Neuronal stem cell (in vitro differentiated cells): ENCODE measurements around the gene RBM6.

Experiments
- DNase-seq: peaks from one replicate; pipeline ENCODE4 v3.0.0-alpha.2; 2013; ENCODE audit warnings: low spot score
- H2AFZ ChIP-seq: one replicate; pipeline ENCODE4 v1.6.1; 2013; ENCODE audit warnings: mild to moderate bottlenecking, low read length, inconsistent platforms
- H2AK5ac ChIP-seq: 2 replicates; pipeline ENCODE4 v1.6.1; 2013; ENCODE audit warnings: low read depth, mild to moderate bottlenecking, inconsistent platforms, low read length, moderate library complexity, mixed read lengths
- H2BK120ac ChIP-seq: 2 replicates; pipeline ENCODE4 v1.6.1; 2013; ENCODE audit warnings: low read depth, mild to moderate bottlenecking, inconsistent platforms, low read length, moderate library complexity, mixed read lengths
- H2BK12ac ChIP-seq: one replicate; pipeline ENCODE4 v1.6.1; 2013; ENCODE audit warnings: low read length, inconsistent platforms
- H2BK15ac ChIP-seq: 2 replicates; pipeline ENCODE4 v1.6.1; 2013; ENCODE audit warnings: mild to moderate bottlenecking, low read length, inconsistent platforms, mixed read lengths
- H2BK5ac ChIP-seq: one replicate; pipeline ENCODE4 v1.6.1; 2013; ENCODE audit warnings: inconsistent platforms, mild to moderate bottlenecking, low read length, moderate library complexity
- H3K14ac ChIP-seq: one replicate; pipeline ENCODE4 v1.6.1; 2013; ENCODE audit warnings: low read length, inconsistent platforms
- H3K18ac ChIP-seq: 2 replicates; pipeline ENCODE4 v1.6.1; 2013; ENCODE audit warnings: low read length, inconsistent platforms
- H3K23ac ChIP-seq: 2 replicates; pipeline ENCODE4 v1.6.1; 2013; ENCODE audit warnings: low read depth, mild to moderate bottlenecking, mixed read lengths, low read length, inconsistent platforms; ENCODE audit not compliant: poor library complexity
- H3K27ac ChIP-seq: replicated peaks from 3 replicates; pipeline ENCODE4 v1.5.1; 2013; ENCODE audit warnings: low read length, inconsistent platforms
- H3K27me3 ChIP-seq, 3 experiments: 2 replicates each; pipeline ENCODE4 v1.6.1; 2013; ENCODE audit warnings: low read length in 3 of 3, mild to moderate bottlenecking in 2 of 3, inconsistent platforms in 1 of 3, low read depth in 1 of 3, mixed read lengths in 1 of 3, moderate library complexity in 1 of 3; ENCODE audit not compliant: control insufficient read depth in 3 of 3, insufficient read depth in 3 of 3
- H3K36me3 ChIP-seq, 2 donors: replicated peaks in 1 of 2; 2 replicates each; pipeline ENCODE4 v1.6.1; 2013; ENCODE audit warnings: low read length in 2 of 2; ENCODE audit not compliant: control insufficient read depth in 2 of 2, insufficient read depth in 2 of 2
- H3K4ac ChIP-seq: 2 replicates; pipeline ENCODE4 v1.6.1; 2013; ENCODE audit warnings: inconsistent platforms, mild to moderate bottlenecking, low read length, moderate library complexity
- H3K4me1 ChIP-seq, 2 donors: 1 replicate in 1 of 2; 2 replicates in 1 of 2; pipeline ENCODE4 v1.6.1; 2013; ENCODE audit warnings: low read length in 2 of 2, low read depth in 1 of 2; ENCODE audit not compliant: control insufficient read depth in 2 of 2, insufficient read depth in 1 of 2
- H3K4me2 ChIP-seq: one replicate; pipeline ENCODE4 v1.6.1; 2013; ENCODE audit warnings: mild to moderate bottlenecking, low read length, inconsistent platforms; ENCODE audit not compliant: insufficient read depth, poor library complexity, severe bottlenecking
- H3K4me3 ChIP-seq, 2 donors: 2 replicates each; pipeline ENCODE4 v1.5.1; 2013; ENCODE audit warnings: low read length in 2 of 2, mild to moderate bottlenecking in 2 of 2, inconsistent platforms in 1 of 2, moderate library complexity in 1 of 2
- H3K79me1 ChIP-seq: one replicate; pipeline ENCODE4 v1.6.1; 2013; ENCODE audit warnings: low read depth, mild to moderate bottlenecking, inconsistent platforms, low read length, moderate library complexity
- H3K9ac ChIP-seq: one replicate; pipeline ENCODE4 v1.6.1; 2013; ENCODE audit warnings: mild to moderate bottlenecking, low read depth, low read length, inconsistent platforms; ENCODE audit not compliant: poor library complexity
- H3K9me3 ChIP-seq, 2 donors: replicated peaks in 1 of 2; 2 replicates each; pipeline versions ENCODE3 to v1.6.1; 2013; ENCODE audit warnings: low read length in 2 of 2, mild to moderate bottlenecking in 2 of 2, inconsistent platforms in 1 of 2, low read depth in 1 of 2, mixed read lengths in 1 of 2, moderate library complexity in 1 of 2; ENCODE audit not compliant: control insufficient read depth in 2 of 2, insufficient read depth in 1 of 2
- H4K8ac ChIP-seq: one replicate; pipeline ENCODE4 v1.6.1; 2013; ENCODE audit warnings: low read depth, mild to moderate bottlenecking, inconsistent platforms, low read length, moderate library complexity
- H4K91ac ChIP-seq: one replicate; pipeline ENCODE4 v1.6.1; 2013; ENCODE audit warnings: low read length, low read depth, mild to moderate bottlenecking, inconsistent platforms; ENCODE audit not compliant: poor library complexity
- WGBS, 2 donors: extraction: QIAGEN DNeasy Blood & Tissue Kit; methylation state at CpG; one replicate each; pipeline ENCODE4 v1.1.7; 2013; ENCODE audit warnings: missing lambda C conversion rate in 2 of 2, mixed read lengths in 1 of 2; ENCODE audit not compliant: insufficient read length in 2 of 2, insufficient replicate concordance in 1 of 2; ENCODE audit errors: extremely low coverage in 2 of 2; 5-methylcytosine and 5-hydroxymethylcytosine counted together

The RBM6 gene

DNA sequence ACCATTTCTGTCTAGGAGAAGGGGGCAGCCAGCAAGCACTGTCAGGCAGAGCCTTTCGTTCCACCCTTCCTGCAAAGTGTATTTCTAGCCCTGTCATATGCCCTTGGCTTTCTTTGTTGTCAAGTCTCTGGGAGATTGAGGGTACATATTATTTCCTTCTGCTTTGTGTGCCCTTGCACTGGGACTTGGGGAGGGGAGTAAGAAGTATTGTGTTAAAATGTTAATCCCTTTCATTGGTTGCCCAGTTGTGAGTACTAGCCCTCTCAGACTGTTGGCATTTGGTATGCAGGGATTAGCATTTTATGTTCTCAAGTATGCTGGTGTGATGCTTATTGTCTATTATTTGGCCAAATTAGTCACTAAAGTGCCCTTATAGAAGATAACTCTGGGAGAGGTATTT, 63.9 kb downstream of the RBM6 start:
- Histone ChIP-seq H3K4me3 (no peak overlapping the region), H2BK5ac (no peak overlapping the region), H3K14ac (no peak overlapping the region), H3K27me3 (no peaks in the 10 kb centered on the region), H4K91ac (no peak overlapping the region), H3K4me1 (peaks cover 7 to 8% of the 10 kb centered on the region in 2 donors), H4K8ac (no peak overlapping the region), H3K36me3 (peaks cover 4 to 61% of the 10 kb centered on the region in 2 donors), H3K4ac (no peak overlapping the region), H3K9ac (no peak overlapping the region), H3K27ac (no peak overlapping the region), H2BK15ac (no peak overlapping the region), H2BK12ac (no peak overlapping the region), H3K79me1 (peaks cover 2% of the 10 kb centered on the region), H2BK120ac (no peak overlapping the region), H2AFZ (no peak overlapping the region), H3K4me2 (no peak overlapping the region), H3K18ac (no peak overlapping the region), H2AK5ac (no peak overlapping the region), H3K9me3 (no peaks in the 10 kb centered on the region), H3K23ac (no peak overlapping the region)
- DNase-seq, result no peak
- no CpG with 5 or more reads among the region's 1 CpG for WGBS, 2 donors

DNA sequence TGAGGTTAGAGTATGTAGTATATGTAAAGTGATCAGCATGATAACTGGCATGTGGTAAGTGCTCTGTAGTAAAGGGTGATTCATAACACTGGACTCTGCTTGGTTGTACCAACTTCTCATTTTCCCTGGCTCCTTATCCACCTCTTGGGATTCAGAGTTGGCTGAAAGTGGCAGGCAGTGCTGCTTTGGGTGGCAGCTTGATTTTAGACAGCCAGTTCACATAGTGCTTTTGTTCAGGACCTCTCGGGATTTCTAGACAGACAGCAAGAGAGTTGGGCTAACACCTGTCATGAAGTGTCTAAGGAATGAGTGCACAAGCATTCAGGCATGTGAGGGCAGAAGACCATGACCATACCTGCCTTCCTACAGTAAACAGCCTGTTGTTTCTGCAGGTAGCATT, 69.0 kb downstream of the RBM6 start:
- Histone ChIP-seq H3K4ac (no peak overlapping the region), H3K27ac (no peak overlapping the region), H2BK12ac (no peak overlapping the region), H3K27me3 (no peaks in the 10 kb centered on the region), H3K4me2 (no peak overlapping the region), H3K14ac (no peak overlapping the region), H3K4me3 (no peak overlapping the region), H3K23ac (no peak overlapping the region), H4K91ac (no peak overlapping the region), H3K36me3 (peaks cover 5 to 57% of the 10 kb centered on the region in 2 donors), H4K8ac (no peak overlapping the region), H3K18ac (no peak overlapping the region), H2AFZ (no peak overlapping the region), H3K4me1 (peaks cover 0 to under 1% of the 10 kb centered on the region in 2 donors), H2BK5ac (no peak overlapping the region), H3K9me3 (no peaks in the 10 kb centered on the region), H2AK5ac (no peak overlapping the region), H2BK15ac (no peak overlapping the region), H3K9ac (no peak overlapping the region), H3K79me1 (peaks cover 2% of the 10 kb centered on the region), H2BK120ac (no peak overlapping the region)
- no peak for DNase-seq
- WGBS, 2 donors, result no CpG with 5 or more reads among the region's 1 CpG

DNA sequence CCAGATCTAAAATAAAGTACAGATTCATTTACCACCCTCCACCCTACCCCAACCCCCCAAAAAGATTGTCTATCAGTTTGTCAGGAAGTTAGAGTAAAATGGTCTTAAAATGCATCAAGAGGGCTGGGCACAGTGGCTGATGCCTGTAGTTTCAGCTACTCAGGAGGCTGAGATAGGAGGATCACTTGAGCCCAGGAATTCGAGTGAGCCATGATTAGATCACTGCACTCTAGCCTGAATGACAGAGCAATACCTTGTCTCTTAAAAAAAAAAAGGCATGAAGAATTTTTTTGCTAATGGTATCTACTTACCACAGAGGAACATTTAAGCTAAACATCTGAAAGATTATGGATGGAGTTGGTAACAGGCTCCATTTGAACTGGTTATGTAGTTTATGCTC, 71.0 kb downstream of the RBM6 start:
- peaks cover 2% of the 10 kb centered on the region for H3K79me1 ChIP-seq
- no peak overlapping the region for H3K23ac ChIP-seq
- H2BK5ac ChIP-seq, result no peak overlapping the region
- no peak overlapping the region for H3K18ac ChIP-seq
- H3K9ac ChIP-seq, result no peak overlapping the region
- no peak overlapping the region for H3K14ac ChIP-seq
- H2BK12ac ChIP-seq, result no peak overlapping the region
- no peak overlapping the region for H2AK5ac ChIP-seq
- H2BK15ac ChIP-seq, result no peak overlapping the region
- no peak overlapping the region for H3K4me2 ChIP-seq
- H3K36me3 ChIP-seq, result peaks cover 5 to 54% of the 10 kb centered on the region in 2 donors
- no peaks in the 10 kb centered on the region for H3K27me3 ChIP-seq
- no peak overlapping the region for H3K4me3 ChIP-seq
- H3K27ac ChIP-seq, result no peak overlapping the region
- H2BK120ac ChIP-seq, result no peak overlapping the region
- no peak overlapping the region for H3K4ac ChIP-seq
- peaks cover 0 to under 1% of the 10 kb centered on the region in 2 donors for H3K9me3 ChIP-seq
- no CpG with 5 or more reads among the region's 1 CpG for WGBS, 2 donors
- no peak overlapping the region for H2AFZ ChIP-seq
- H4K91ac ChIP-seq, result no peak overlapping the region
- H4K8ac ChIP-seq, result no peak overlapping the region
- no peaks in the 10 kb centered on the region for H3K4me1 ChIP-seq
- DNase-seq, result no peak

DNA sequence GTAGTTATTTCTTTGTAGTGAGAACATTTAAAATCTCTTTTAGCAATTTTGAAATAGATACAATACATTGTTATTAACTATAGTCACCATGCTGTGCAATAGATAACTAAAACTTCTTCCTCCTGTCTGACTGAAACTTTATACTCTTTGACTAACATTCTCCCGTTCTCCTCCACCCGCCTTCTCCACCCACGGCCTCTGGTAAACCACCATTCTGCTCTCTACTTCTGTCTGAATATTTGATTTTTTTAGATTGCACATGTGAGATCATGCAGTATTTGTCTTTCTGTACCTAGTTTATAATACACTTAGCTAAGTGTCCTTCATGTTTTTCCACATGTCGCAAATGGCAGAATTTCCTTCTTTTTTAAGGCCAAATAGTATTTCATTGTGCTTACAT, 76.0 kb downstream of the RBM6 start:
- WGBS, 2 donors, result no CpG with 5 or more reads among the region's 4 CpGs

More for the DNA sequence above, 76.0 kb downstream of the RBM6 start:
- no peak overlapping the region for H3K23ac ChIP-seq
- no peak overlapping the region for H3K9ac ChIP-seq
- H2BK12ac ChIP-seq, result no peak overlapping the region
- peaks cover 2% of the 10 kb centered on the region for H3K79me1 ChIP-seq
- no peak overlapping the region for H4K8ac ChIP-seq
- no peak overlapping the region for H3K4ac ChIP-seq
- H3K9me3 ChIP-seq, result peaks cover 0 to 14% of the 10 kb centered on the region in 2 donors
- no peak overlapping the region for H3K4me3 ChIP-seq
- no peak overlapping the region for H2AK5ac ChIP-seq
- no peaks in the 10 kb centered on the region for H3K4me1 ChIP-seq
- H3K27me3 ChIP-seq, result no peaks in the 10 kb centered on the region
- no peak overlapping the region for H2AFZ ChIP-seq
- no peak overlapping the region for H3K14ac ChIP-seq
- H2BK5ac ChIP-seq, result no peak overlapping the region
- DNase-seq, result no peak
- H3K36me3 ChIP-seq, result peaks cover 2 to 70% of the 10 kb centered on the region in 2 donors
- no peak overlapping the region for H2BK15ac ChIP-seq
- no peak overlapping the region for H4K91ac ChIP-seq
- H2BK120ac ChIP-seq, result no peak overlapping the region
- H3K27ac ChIP-seq, result no peak overlapping the region
- H3K18ac ChIP-seq, result no peak overlapping the region
- no peak overlapping the region for H3K4me2 ChIP-seq
